Left lung (tissue), 10 donors: ENCODE measurements around the gene MEIKIN. TPM values are rescaled to one million over a fixed set of nuclear protein-coding genes. Genes with fewer than 3 reads are reported as not detected.
"Not testable (repeated sequence)": the region's sequence is repeated elsewhere in the genome, so short reads cannot be mapped to it uniquely, and the experiment has no call there.

Experiments used
- ATAC-seq: fragments of 200-7000 bp; cut with Tn5 transposase; one replicate; pipeline ENCODE4 v1.9.1; 2020; ENCODE audit warnings: moderate library complexity
- DNase-seq, 4 donors: peaks; one replicate each; pipeline ENCODE4 v3.0.0-alpha.2; 2013 to 2020
- H3K27ac ChIP-seq, 2 donors: fragments of 200-600 bp; sonication (generic) in 1 of 2; one replicate each; pipeline versions ENCODE4 v1.5.0 to v1.8.0; 2020 to 2021
- H3K27me3 ChIP-seq, 2 donors: fragments of 200-600 bp; sonication (generic) in 1 of 2; one replicate each; pipeline versions ENCODE4 v1.5.0 to v1.8.0; 2020 to 2021
- H3K36me3 ChIP-seq, 2 donors: fragments of 200-600 bp; sonication (generic) in 1 of 2; one replicate each; pipeline versions ENCODE4 v1.5.0 to v1.8.0; 2020 to 2021
- H3K4me1 ChIP-seq, 2 donors: fragments of 200-600 bp; one replicate each; pipeline ENCODE4 v1.8.0; 2021
- H3K4me3 ChIP-seq, 2 donors: fragments of 200-600 bp; sonication (generic) in 1 of 2; one replicate each; pipeline versions ENCODE4 v1.5.0 to v1.8.0; 2020 to 2021; ENCODE audit warnings: mild to moderate bottlenecking in 1 of 2
- H3K9me3 ChIP-seq, 2 donors: fragments of 200-600 bp; sonication (generic) in 1 of 2; one replicate each; pipeline versions ENCODE4 v1.5.0 to v1.8.0; 2020 to 2021
- CTCF ChIP-seq, 2 donors: fragments of 200-600 bp; sonication (generic) in 1 of 2; IDR thresholded peaks; one replicate each; pipeline versions ENCODE4 v1.5.0 to v1.8.0; 2021; ENCODE audit warnings: antibody characterized with exemption in 2 of 2
- intact Hi-C, 2 donors: fragments of 100-400 bp; cut with DNase I; formaldehyde crosslinking; loops; one replicate each; pipeline versions ENCODE4 v1.11.2 to v1.14.2; 2022
- polyA plus RNA-seq, 6 donors: library from polyadenylated mRNA; unstranded; fragments of 120-200 nt; gene quantifications; one replicate each; pipeline ENCODE4 v1.2.1, GENCODE V29; 2013; ENCODE audit not compliant: insufficient read length in 6 of 6
- total RNA-seq, 2 donors: library from RNA; stranded (reverse); fragmentation: NEBNext Ultra II Directional; extraction: Animal tissue kit (Norgen Biotek cat#: 25700); gene quantifications; one replicate each; pipeline ENCODE4 v1.2.1, GENCODE V29; 2021
- donor health status: DM: no; HTN: yes; CAD: no.
- donor health status: DM: no; HTN: no; CAD: no.

Gene MEIKIN
- total and polyA plus RNA-seq, 8 donors = 0.17 to 1.5 (median 0.85) TPM; not detected in 5

GRCh38 chr5:131883984-131884383, 61.5 kb downstream of the MEIKIN start:
- TF ChIP-seq CTCF (IDR thresholded peaks at IDR 0.05) = no peak
- intact Hi-C loops = no loop called here
- no peak for ATAC-seq

GRCh38 chr5:131879705-131880104, 65.8 kb downstream of the MEIKIN start:
- no peak for TF ChIP-seq CTCF (IDR thresholded peaks at IDR 0.05)
- H3K4me3 ChIP-seq = no peak overlapping the region
- peaks cover 0 to 3% of the 10 kb centered on the region in 2 donors for H3K9me3 ChIP-seq
- H3K27me3 ChIP-seq = no peaks in the 10 kb centered on the region
- H3K4me1 ChIP-seq = no peaks in the 10 kb centered on the region
- no peak for ATAC-seq
- no peak overlapping the region for H3K27ac ChIP-seq
- no peak for DNase-seq
- intact Hi-C loops = no loop called here
- no peaks in the 10 kb centered on the region for H3K36me3 ChIP-seq

More at GRCh38 chr5:131883984-131884383, 61.5 kb downstream of the MEIKIN start:
- DNase-seq = no peak
- Histone ChIP-seq H3K4me1 (no peaks in the 10 kb centered on the region), H3K4me3 (no peak overlapping the region), H3K9me3 (peaks cover 0 to 2% of the 10 kb centered on the region in 2 donors), H3K27ac (no peak overlapping the region), H3K27me3 (no peaks in the 10 kb centered on the region), H3K36me3 (no peaks in the 10 kb centered on the region)

DNA sequence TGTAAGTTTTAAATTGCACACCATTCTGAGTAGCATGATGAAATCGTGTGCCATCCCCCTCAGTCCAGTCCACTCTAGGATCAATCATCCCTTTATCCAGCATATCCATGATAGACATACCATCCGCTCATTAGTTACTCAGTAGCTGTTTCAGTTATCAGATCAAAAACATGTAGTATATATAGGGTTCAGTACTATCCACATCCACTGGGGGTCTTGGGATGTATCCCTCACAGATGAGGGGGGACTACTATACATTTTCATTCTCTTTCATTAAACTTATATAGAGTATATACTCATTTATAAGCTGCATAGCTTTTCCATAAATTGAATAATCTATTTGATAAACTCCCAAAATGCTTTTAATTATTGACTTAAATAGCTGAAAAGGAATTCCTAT, 67.6 kb downstream of the MEIKIN start:
- TF ChIP-seq CTCF (IDR thresholded peaks at IDR 0.05) = no peak
- ATAC-seq = no peak
- intact Hi-C loops = no loop called here

DNA sequence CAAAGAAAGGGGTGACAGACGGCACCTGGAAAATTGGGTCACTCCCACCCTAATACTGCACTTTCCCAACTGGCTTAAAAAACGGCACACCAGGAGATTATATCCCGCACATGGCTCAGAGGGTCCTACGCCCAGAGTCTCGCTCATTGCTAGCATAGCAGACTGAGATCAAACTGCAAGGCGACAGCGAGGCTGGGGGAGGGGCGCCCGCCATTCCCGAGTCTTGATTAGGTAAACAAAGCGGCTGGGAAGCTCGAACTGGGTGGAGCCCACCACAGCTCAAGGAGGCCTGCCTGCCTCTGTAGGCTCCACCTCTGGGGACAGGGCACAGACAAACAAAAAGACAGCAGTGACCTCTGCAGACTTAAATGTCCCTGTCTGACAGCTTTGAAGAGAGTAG, 74.2 kb downstream of the MEIKIN start:
- ATAC-seq, H3K36me3 ChIP-seq, DNase-seq, H3K27me3 ChIP-seq, H3K27ac ChIP-seq, H3K4me3 ChIP-seq, H3K4me1 ChIP-seq, intact Hi-C loops: not testable (repeated sequence)
- H3K9me3 ChIP-seq = peaks cover 0 to 30% of the 10 kb centered on the region in 2 donors

More for the DNA sequence above, 67.6 kb downstream of the MEIKIN start:
- no peak overlapping the region for H3K27ac ChIP-seq
- no peak for DNase-seq
- H3K4me1 ChIP-seq = no peaks in the 10 kb centered on the region
- H3K27me3 ChIP-seq = no peaks in the 10 kb centered on the region
- H3K36me3 ChIP-seq = no peaks in the 10 kb centered on the region
- peaks cover 0 to 3% of the 10 kb centered on the region in 2 donors for H3K9me3 ChIP-seq
- no peak overlapping the region for H3K4me3 ChIP-seq

DNA sequence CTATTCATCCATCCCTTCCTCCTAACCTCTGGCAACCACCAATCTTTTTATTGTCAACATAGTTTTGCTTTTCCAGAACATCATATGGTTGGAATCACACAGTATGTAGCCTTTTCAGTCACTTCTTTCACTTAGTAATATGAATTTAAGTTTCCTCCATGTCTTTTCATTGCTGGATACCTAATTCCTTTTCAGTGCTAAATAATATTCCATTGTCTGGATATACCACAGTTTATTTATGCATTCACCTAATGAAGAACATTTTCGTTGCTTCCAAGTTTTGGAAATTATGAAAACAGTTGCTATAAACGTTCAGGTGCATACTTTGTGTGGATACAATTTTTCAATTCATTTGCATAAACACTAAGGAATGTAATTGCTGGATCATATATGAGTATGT, 77.9 kb downstream of the MEIKIN start:
- TF ChIP-seq CTCF (IDR thresholded peaks at IDR 0.05) = no peak
- no peak for ATAC-seq
- no peak overlapping the region for H3K27ac ChIP-seq
- H3K27me3 ChIP-seq = no peaks in the 10 kb centered on the region
- no peaks in the 10 kb centered on the region for H3K36me3 ChIP-seq
- peaks cover 0 to 58% of the 10 kb centered on the region in 2 donors for H3K9me3 ChIP-seq
- DNase-seq = no peak
- intact Hi-C loops = no loop called here
- no peak overlapping the region for H3K4me3 ChIP-seq
- H3K4me1 ChIP-seq = no peaks in the 10 kb centered on the region

DNA sequence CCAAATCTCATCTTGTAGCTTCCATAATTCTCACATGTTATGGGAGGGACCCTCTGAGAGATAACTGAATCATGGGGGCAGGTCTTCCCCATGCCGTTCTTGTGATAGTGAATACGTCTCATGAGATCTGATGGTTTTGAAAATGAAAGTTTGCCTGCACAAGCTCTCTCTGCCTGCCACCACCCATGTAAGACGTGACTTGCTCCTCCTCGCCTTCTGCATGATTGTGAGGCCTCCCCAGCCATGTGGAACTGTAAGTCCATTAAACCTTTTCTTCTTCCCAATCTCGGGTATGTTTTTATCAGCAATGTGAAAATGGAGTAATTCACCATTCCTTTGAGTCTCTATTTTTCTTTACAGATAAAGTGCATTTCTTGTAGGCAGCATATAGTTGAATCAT, 81.8 kb downstream of the MEIKIN start:
- Histone ChIP-seq H3K9me3 (peaks cover 0 to 55% of the 10 kb centered on the region in 2 donors), H3K36me3 (no peaks in the 10 kb centered on the region), H3K27me3 (no peaks in the 10 kb centered on the region), H3K27ac (no peak overlapping the region), H3K4me1 (no peaks in the 10 kb centered on the region), H3K4me3 (no peak overlapping the region)
- DNase-seq (no peak), ATAC-seq (no peak)
- no peak for TF ChIP-seq CTCF (IDR thresholded peaks at IDR 0.05)
- intact Hi-C loops = no loop called here
